GM12891 (cell line): ENCODE data around the gene ILF2.

Experiments
- PAX5 ChIP-seq: IDR thresholded peaks from 2 replicates; pipeline ENCODE4 v1.6.1; 2011; ENCODE audit warnings: low read length, moderate library complexity, mild to moderate bottlenecking; ENCODE audit not compliant: insufficient read depth, severe bottlenecking
- POLR2A ChIP-seq: IDR thresholded peaks from 2 replicates; pipeline ENCODE4 v1.6.1; 2011; ENCODE audit warnings: low read depth, low read length, control low read depth
- POLR2AphosphoS5 ChIP-seq: IDR thresholded peaks from 2 replicates; pipeline ENCODE4 v1.6.1; 2011; ENCODE audit warnings: low read depth, low read length, control low read depth
- POU2F2 ChIP-seq: IDR thresholded peaks from 2 replicates; pipeline ENCODE4 v1.6.1; 2011; ENCODE audit warnings: low read depth, mild to moderate bottlenecking, control low read depth, low read length, moderate library complexity
- SPI1 ChIP-seq: IDR thresholded peaks from 2 replicates; pipeline ENCODE4 v1.6.1; 2011; ENCODE audit warnings: low read depth, low read length, control low read depth
- TAF1 ChIP-seq: IDR thresholded peaks from 2 replicates; pipeline ENCODE4 v1.6.1; 2011; ENCODE audit warnings: low read depth, low read length, control low read depth

DNA sequence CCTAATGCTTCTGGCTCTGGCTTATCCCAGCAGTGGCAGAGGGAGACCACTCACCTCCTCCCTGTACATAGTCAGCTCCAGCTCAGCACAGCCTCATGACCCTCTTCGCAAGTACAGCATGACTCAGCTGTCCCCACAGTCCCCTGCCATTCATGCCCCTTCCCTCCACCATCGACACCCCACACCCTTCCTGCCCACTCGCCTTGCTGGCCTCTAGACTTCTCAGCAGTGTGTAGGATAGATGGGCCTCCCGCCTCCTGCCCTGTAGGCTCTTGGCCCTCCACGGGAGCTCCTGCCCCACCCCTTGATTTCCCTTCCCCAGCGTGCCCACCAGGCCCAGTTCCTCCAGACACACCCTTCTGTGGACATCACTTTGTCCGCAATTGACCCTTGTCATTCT lies 17.5 kb upstream of the ILF2 start:
- no peak for TF ChIP-seq POU2F2
- TF ChIP-seq SPI1, result no peak
- no peak for TF ChIP-seq POLR2AphosphoS5
- no peak for TF ChIP-seq TAF1
- no peak for TF ChIP-seq POLR2A
- no peak for TF ChIP-seq PAX5
